ENCODE measurements around the gene KSR2. TPM values are rescaled to one million over a fixed set of nuclear protein-coding genes. Genes with fewer than 3 reads are reported as not detected.

Gene KSR2
- total RNA-seq, 4 donors from 2014 or later: 1.2 to 11.0 (median 2.2) TPM

GRCh38 chr12:117404203-117404853 is 564.5 kb downstream of the KSR2 start:
- no peak overlapping the region for H3K4me3 ChIP-seq (replicated peaks in 1 of 3)
- no peaks in the 10 kb centered on the region for H3K36me3 ChIP-seq
- 88 to 92% methylated on average over 4 of the region's 4 CpGs for WGBS, 2 donors
- no peaks in the 10 kb centered on the region for H3K9me3 ChIP-seq
- DNase-seq: no peak
- TF ChIP-seq CTCF (IDR thresholded peaks at IDR 0.05) (no peak), POLR2A (IDR thresholded peaks at IDR 0.05) (no peak)
- intact Hi-C loops (cut with DNase I): no loop called here
- peaks cover 0 to 11% of the 10 kb centered on the region in 2 donors for H3K4me1 ChIP-seq
- H3K27me3 ChIP-seq: no peaks in the 10 kb centered on the region
- H3K27ac ChIP-seq: no peak overlapping the region

GRCh38 chr12:117403586-117404139 is 565.1 kb downstream of the KSR2 start:
- no peaks in the 10 kb centered on the region for H3K36me3 ChIP-seq
- H3K27ac ChIP-seq: no peak overlapping the region
- H3K4me3 ChIP-seq (replicated peaks in 1 of 3): no peak overlapping the region
- no peaks in the 10 kb centered on the region for H3K27me3 ChIP-seq
- TF ChIP-seq CTCF (IDR thresholded peaks at IDR 0.05): no peak
- TF ChIP-seq POLR2A (IDR thresholded peaks at IDR 0.05): no peak
- WGBS, 2 donors: 91 to 94% methylated on average over 3 of the region's 3 CpGs
- no peak for DNase-seq
- intact Hi-C loops (cut with DNase I): no loop called here
- H3K9me3 ChIP-seq: no peaks in the 10 kb centered on the region
- H3K4me1 ChIP-seq: peaks cover 0 to 9% of the 10 kb centered on the region in 2 donors

Other genes starting within 250 kb of the KSR2 start
- 10 to 100 TPM; 15.4 to 18.8 (median 17.2) TPM for gene RFC5, start 47.7 kb upstream of the KSR2 start, total RNA-seq
- 10 to 100 TPM; 64.6 to 97.0 (median 86.0) TPM for gene WSB2, start 92.2 kb upstream of the KSR2 start, total RNA-seq
- 10 to 100 TPM; 62.0 to 93.7 (median 76.6) TPM for gene VSIG10, start 135.0 kb upstream of the KSR2 start, total RNA-seq
- 1,000 to 10,000 TPM in 3 of 4 donors, 100 to 1,000 TPM in 1; 695 to 2,015 (median 1,366) TPM for gene PEBP1, start 167.1 kb upstream of the KSR2 start, total RNA-seq